HUES6 (cell line): ENCODE measurements around the gene TMCC1.
A peak's percentile ranks its signal among the peaks of the same experiment; 100 is the strongest.
"Not testable (repeated sequence)": the region's sequence is repeated elsewhere in the genome, so short reads cannot be mapped to it uniquely, and the experiment has no call there.

Experiments used
- H3K27ac ChIP-seq: 2 replicates; pipeline ENCODE4 v1.7.0; 2013; ENCODE audit warnings: low read depth, mild to moderate bottlenecking, low read length, inconsistent platforms
- H3K27me3 ChIP-seq: 2 replicates; pipeline ENCODE4 v1.6.1; 2013; ENCODE audit warnings: low read length; ENCODE audit not compliant: control insufficient read depth, insufficient read depth
- H3K36me3 ChIP-seq: 2 replicates; pipeline ENCODE4 v1.6.1; 2013; ENCODE audit warnings: low read length; ENCODE audit not compliant: control insufficient read depth, insufficient read depth
- H3K4me1 ChIP-seq: 2 replicates; pipeline ENCODE4 v1.6.1; 2013; ENCODE audit warnings: low read length; ENCODE audit not compliant: control insufficient read depth, insufficient read depth
- H3K4me3 ChIP-seq: 2 replicates; pipeline ENCODE4 v1.5.1; 2013; ENCODE audit warnings: low read depth, low read length
- H3K9ac ChIP-seq: one replicate; pipeline ENCODE4 v1.6.1; 2013; ENCODE audit warnings: mild to moderate bottlenecking, low read length
- H3K9me3 ChIP-seq: 2 replicates; pipeline ENCODE4 v1.6.1; 2013; ENCODE audit warnings: low read depth, low read length; ENCODE audit not compliant: control insufficient read depth, insufficient read depth

The TMCC1 gene

GRCh38 chr3:129616291-129616690 lies 277.2 kb downstream of the TMCC1 start:
- Histone ChIP-seq H3K4me1 (peaks cover 31% of the 10 kb centered on the region), H3K9me3 (no peaks in the 10 kb centered on the region), H3K9ac (no peak overlapping the region), H3K4me3 (no peak overlapping the region), H3K27ac (no peak overlapping the region), H3K36me3 (no peaks in the 10 kb centered on the region), H3K27me3 (no peaks in the 10 kb centered on the region)

- Histone ChIP-seq H3K4me3 (no peak overlapping the region), H3K27me3 (no peaks in the 10 kb centered on the region), H3K4me1 (peaks cover 32% of the 10 kb centered on the region), H3K9ac (no peak overlapping the region), H3K36me3 (no peaks in the 10 kb centered on the region), H3K9me3 (no peaks in the 10 kb centered on the region), H3K27ac (no peak overlapping the region)
Observed at GRCh38 chr3:129615751-129616281, 277.7 kb downstream of the TMCC1 start.

- Histone ChIP-seq H3K9ac (no peak overlapping the region), H3K27me3 (no peaks in the 10 kb centered on the region), H3K4me1 (peaks cover 37% of the 10 kb centered on the region), H3K4me3 (no peak overlapping the region), H3K9me3 (no peaks in the 10 kb centered on the region), H3K27ac (no peak overlapping the region), H3K36me3 (no peaks in the 10 kb centered on the region)
Observed at GRCh38 chr3:129614927-129615363, 278.6 kb downstream of the TMCC1 start.

GRCh38 chr3:129614435-129614834 lies 279.1 kb downstream of the TMCC1 start:
- Histone ChIP-seq H3K27me3 (no peaks in the 10 kb centered on the region), H3K9me3 (no peaks in the 10 kb centered on the region), H3K4me1 (peaks cover 41% of the 10 kb centered on the region), H3K27ac (no peak overlapping the region), H3K4me3 (no peak overlapping the region), H3K9ac (no peak overlapping the region), H3K36me3 (no peaks in the 10 kb centered on the region)

- H3K4me3 ChIP-seq, result no peak overlapping the region
- H3K9me3 ChIP-seq, result no peaks in the 10 kb centered on the region
- H3K4me1 ChIP-seq, result peaks cover 38% of the 10 kb centered on the region
- peak overlapping the region; percentile 77 for H3K9ac ChIP-seq
- H3K27ac ChIP-seq, result no peak overlapping the region
- H3K36me3 ChIP-seq, result no peaks in the 10 kb centered on the region
- no peaks in the 10 kb centered on the region for H3K27me3 ChIP-seq
Observed at GRCh38 chr3:129613367-129613740, 280.2 kb downstream of the TMCC1 start.

- Histone ChIP-seq H3K9ac (peak overlapping the region; percentile 77), H3K27ac (peak overlapping the region; percentile 85; the same call in 1 of the 2 replicates), H3K27me3 (no peaks in the 10 kb centered on the region), H3K4me3 (no peak overlapping the region; the same call in 1 of the 2 replicates), H3K4me1 (peaks cover 42% of the 10 kb centered on the region), H3K9me3 (no peaks in the 10 kb centered on the region), H3K36me3 (no peaks in the 10 kb centered on the region)
Observed at GRCh38 chr3:129612534-129613366, 280.8 kb downstream of the TMCC1 start.

GRCh38 chr3:129611812-129612533 lies 281.5 kb downstream of the TMCC1 start:
- H3K4me1 ChIP-seq, result peaks cover 49% of the 10 kb centered on the region
- H3K9ac ChIP-seq, result peak overlapping the region; percentile 77
- no peaks in the 10 kb centered on the region for H3K9me3 ChIP-seq
- no peaks in the 10 kb centered on the region for H3K36me3 ChIP-seq
- H3K27me3 ChIP-seq, result no peaks in the 10 kb centered on the region
- peak overlapping the region; percentile 85; the same call in 1 of the 2 replicates for H3K27ac ChIP-seq
- no peak overlapping the region; the same call in 1 of the 2 replicates for H3K4me3 ChIP-seq

GRCh38 chr3:129611446-129611800 lies 282.1 kb downstream of the TMCC1 start:
- Histone ChIP-seq H3K4me3 (no peak overlapping the region), H3K9me3 (no peaks in the 10 kb centered on the region), H3K27me3 (no peaks in the 10 kb centered on the region), H3K36me3 (no peaks in the 10 kb centered on the region), H3K9ac (peak overlapping the region; percentile 77), H3K27ac (peak overlapping the region; percentile 85; the same call in 1 of the 2 replicates), H3K4me1 (peaks cover 49% of the 10 kb centered on the region)

GRCh38 chr3:129610794-129611445 lies 282.6 kb downstream of the TMCC1 start:
- not testable (repeated sequence) for H3K36me3 ChIP-seq, H3K27ac ChIP-seq, H3K27me3 ChIP-seq, H3K4me3 ChIP-seq, H3K9me3 ChIP-seq, H3K9ac ChIP-seq
- H3K4me1 ChIP-seq, result peaks cover 49% of the 10 kb centered on the region

GRCh38 chr3:129610276-129610675 lies 283.2 kb downstream of the TMCC1 start:
- Histone ChIP-seq H3K9me3 (no peaks in the 10 kb centered on the region), H3K27ac (peak overlapping the region; percentile 30; the same call in 1 of the 2 replicates), H3K9ac (no peak overlapping the region), H3K4me1 (peaks cover 49% of the 10 kb centered on the region), H3K27me3 (peaks cover 10% of the 10 kb centered on the region), H3K4me3 (no peak overlapping the region), H3K36me3 (no peaks in the 10 kb centered on the region)
